GM21737 (cell line): ENCODE results near the gene SLCO3A1.
"Not testable (repeated sequence)": the region's sequence is repeated elsewhere in the genome, so short reads cannot be mapped to it uniquely, and the experiment has no call there.

Experiments used
- ATAC-seq: cut with Tn5 transposase; IDR thresholded peaks from one replicate; pipeline ENCODE4 v1.9.1; 2021; ENCODE audit warnings: mild to moderate bottlenecking, moderate library complexity; ENCODE audit not compliant: unreplicated experiment

Gene SLCO3A1

DNA sequence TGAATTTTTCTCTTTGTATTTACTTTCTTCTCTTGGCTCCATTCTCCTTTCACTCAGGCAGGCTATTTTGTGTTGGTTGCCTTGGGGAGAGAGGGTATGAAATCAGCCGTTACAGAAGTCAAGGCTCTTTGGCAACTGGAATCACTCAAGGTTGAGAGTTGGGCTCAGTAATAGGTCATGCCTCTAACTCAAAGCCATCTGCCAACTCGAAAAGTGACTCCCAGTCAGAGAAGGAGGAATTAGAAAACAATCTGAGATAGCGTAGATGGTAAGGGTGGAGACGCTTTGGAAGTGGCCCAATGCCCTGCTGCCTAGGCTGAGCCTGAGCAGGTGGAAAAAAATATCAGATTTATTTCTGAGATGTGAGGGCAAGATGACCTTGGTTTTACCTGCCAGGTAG, 334.5 kb downstream of the SLCO3A1 start:
- no peak for ATAC-seq

DNA sequence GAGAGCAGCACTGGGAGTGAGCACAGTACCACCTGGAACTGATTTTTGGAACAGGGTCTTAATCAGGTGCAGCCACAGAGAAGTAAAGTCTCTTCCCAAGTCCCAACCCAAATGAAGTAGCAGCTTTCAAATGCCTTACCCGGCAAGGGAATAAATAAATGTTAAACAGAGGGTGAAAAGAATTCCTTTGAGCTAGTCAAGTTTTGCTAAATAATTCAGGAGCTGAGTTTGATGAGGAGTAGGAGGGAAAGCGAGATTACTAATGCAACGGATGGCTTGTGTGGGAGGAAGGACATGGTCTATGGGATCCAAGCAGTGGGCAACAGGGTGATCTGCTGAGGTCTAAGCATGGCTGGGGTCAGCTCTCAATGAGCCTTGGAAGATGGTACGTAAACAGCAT, 335.7 kb downstream of the SLCO3A1 start:
- no peak for ATAC-seq

DNA sequence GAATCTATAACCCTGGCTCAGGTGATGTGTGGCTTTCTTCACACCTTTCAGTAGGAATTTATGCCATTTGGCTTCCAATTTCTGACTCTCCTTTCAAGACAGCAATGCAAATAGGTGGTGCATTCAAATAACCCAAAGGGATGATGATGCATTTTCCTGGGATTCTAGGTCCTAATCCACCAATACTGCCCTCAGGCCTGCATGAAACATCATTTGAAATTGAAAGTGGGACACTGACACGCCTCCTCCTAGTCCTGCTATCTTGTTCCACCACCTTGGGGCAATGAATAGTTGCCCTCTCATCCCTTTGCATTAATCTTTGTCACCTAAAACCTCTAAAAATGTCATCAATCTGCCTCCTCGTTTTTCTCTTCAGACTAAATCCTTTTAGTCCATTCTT, 341.7 kb downstream of the SLCO3A1 start:
- ATAC-seq = no peak

DNA sequence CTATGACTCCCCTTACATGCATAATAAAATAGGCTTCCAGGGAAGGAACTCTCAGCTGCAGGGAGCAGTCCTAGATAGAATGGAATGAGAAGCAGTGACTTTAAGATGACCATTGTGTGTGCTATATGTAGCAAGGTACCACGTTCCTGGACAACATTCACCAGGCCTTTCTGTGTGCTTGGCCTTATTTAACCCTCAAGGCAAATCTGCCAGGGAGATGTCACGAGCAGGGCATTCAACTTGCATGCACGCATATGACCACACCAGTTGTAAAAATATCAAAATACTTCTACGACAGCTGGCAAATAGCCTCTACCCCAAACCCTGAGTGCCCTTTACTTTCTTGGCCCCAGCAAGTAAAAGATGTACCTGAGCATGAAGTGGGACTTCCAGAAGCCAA, 342.8 kb downstream of the SLCO3A1 start:
- ATAC-seq = no peak

DNA sequence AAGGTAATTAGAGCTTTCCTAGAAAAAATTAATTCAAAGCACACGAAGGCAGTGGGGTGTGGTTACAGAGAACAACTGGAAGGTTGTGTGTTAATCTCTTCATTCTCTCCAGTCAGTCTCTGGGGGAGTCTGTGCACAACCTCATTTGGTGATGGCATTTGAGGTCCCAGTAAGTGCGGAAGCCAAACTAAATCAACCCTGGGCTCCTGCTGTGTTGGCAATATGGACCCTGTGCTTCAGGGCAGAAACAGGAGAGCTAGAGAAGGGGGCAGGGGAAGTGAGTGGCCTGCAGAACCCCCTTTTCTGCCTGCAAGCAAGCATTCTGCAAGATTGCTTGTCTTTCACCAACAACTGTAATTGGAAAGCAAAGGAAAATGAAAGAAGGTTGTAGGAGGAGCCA, 344.2 kb downstream of the SLCO3A1 start:
- ATAC-seq = no peak

DNA sequence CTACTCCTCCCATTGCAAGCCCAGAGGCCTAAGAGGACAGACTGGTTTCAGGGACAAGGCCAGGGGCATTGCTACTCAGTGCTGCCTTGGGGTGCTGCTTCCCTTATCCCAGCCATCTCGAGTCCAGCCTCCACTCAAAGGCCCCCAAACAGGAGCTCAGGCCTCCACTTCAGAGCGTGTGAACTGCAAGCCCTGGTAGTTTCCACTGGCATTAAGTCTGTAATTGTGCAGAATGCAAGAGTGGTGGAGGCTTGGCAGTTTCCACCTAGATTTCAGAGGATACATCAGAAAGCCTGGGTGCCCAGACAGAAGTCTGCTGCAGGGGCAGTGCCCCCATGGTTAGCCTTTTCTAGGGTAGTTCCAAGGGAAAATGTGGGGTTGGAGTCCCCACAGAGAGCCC, 347.4 kb downstream of the SLCO3A1 start:
- no peak for ATAC-seq

DNA sequence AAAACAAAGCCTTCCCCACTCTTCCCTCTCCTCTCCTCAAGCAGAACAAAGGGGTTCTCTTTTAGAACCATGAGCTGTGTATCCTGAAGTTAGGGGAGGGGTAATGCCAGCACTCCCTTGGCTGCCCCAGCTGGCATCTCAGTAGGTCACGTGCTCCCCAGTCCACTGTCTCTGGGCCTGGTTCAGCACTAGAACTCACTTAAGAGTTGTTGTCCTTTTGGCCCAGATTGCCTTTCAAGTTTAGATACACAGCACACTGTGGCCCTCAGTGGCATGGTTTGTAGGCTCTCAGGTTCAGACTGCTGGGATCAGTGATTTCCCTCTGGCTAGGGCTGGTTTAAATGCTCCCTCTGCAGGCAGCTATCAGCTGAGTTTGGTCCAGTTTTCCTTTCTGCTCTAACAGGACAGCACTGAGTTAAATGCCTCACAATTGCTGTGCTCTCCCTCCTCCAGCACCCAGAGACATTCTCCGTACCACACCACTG, 351.8 kb downstream of the SLCO3A1 start:
- ATAC-seq = no peak

DNA sequence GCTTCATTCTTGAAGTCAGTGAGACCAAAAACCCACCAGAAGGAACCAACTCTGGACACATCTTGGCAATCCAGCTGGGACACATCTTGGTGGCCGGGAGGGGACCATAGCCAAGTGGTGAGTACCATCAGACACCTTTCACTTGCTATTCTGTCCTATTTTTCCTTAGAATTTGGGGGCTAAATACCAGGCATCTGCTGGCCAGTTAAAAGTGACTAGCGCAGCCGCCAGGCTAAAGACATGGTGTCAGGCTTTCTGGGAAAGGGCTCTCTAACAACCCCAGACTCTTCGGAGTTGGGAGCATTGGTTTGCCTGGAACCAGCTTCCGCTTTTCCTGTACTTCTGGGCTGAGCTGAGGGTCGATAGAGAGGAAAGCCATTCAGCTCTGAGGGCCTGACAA, 354.1 kb downstream of the SLCO3A1 start:
- not testable (repeated sequence) for ATAC-seq
